Nephron progenitor cell (in vitro differentiated cells): ENCODE results near the gene AGBL4.

Experiments used
- DNase-seq: peaks from one replicate; pipeline ENCODE4 v3.0.0; 2021
- H3K27ac Mint-ChIP-seq: 2 replicates; pipeline ENCODE4 v1.8.0; 2021; ENCODE audit warnings: mild to moderate bottlenecking, moderate library complexity, mixed read lengths
- H3K27me3 Mint-ChIP-seq: 2 replicates; pipeline ENCODE4 v1.8.0; 2021; ENCODE audit warnings: mild to moderate bottlenecking, low read depth, mixed read lengths; ENCODE audit not compliant: poor library complexity
- H3K36me3 Mint-ChIP-seq: 2 replicates; pipeline ENCODE4 v1.8.0; 2021; ENCODE audit warnings: low read depth, mixed read lengths
- H3K4me1 Mint-ChIP-seq: 2 replicates; pipeline ENCODE4 v1.8.0; 2021; ENCODE audit warnings: mixed read lengths
- H3K4me3 Mint-ChIP-seq: 2 replicates; pipeline ENCODE4 v1.8.0; 2021; ENCODE audit warnings: mild to moderate bottlenecking, moderate library complexity, mixed read lengths
- H3K9me3 Mint-ChIP-seq: 2 replicates; pipeline ENCODE4 v1.8.0; 2021; ENCODE audit warnings: mild to moderate bottlenecking, moderate library complexity, mixed read lengths
- TF ChIP-seq, protein P1 (sequence below): fragments of 200-600 bp; sonication (generic); IDR thresholded peaks from 2 replicates; pipeline ENCODE4 v1.5.0; 2021; ENCODE audit warnings: antibody characterized with exemption

AGBL4 gene

GRCh38 chr1:48718116-48718630 lies 1305.6 kb downstream of the AGBL4 start:
- Mint-ChIP-seq H3K27ac (no peak overlapping the region), H3K36me3 (no peaks in the 10 kb centered on the region), H3K27me3 (peaks cover 6% of the 10 kb centered on the region), H3K4me3 (no peak overlapping the region), H3K9me3 (no peaks in the 10 kb centered on the region), H3K4me1 (no peaks in the 10 kb centered on the region)
- TF ChIP-seq, protein P1, sequence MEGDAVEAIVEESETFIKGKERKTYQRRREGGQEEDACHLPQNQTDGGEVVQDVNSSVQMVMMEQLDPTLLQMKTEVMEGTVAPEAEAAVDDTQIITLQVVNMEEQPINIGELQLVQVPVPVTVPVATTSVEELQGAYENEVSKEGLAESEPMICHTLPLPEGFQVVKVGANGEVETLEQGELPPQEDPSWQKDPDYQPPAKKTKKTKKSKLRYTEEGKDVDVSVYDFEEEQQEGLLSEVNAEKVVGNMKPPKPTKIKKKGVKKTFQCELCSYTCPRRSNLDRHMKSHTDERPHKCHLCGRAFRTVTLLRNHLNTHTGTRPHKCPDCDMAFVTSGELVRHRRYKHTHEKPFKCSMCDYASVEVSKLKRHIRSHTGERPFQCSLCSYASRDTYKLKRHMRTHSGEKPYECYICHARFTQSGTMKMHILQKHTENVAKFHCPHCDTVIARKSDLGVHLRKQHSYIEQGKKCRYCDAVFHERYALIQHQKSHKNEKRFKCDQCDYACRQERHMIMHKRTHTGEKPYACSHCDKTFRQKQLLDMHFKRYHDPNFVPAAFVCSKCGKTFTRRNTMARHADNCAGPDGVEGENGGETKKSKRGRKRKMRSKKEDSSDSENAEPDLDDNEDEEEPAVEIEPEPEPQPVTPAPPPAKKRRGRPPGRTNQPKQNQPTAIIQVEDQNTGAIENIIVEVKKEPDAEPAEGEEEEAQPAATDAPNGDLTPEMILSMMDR = no peak
- DNase-seq = no peak

DNA sequence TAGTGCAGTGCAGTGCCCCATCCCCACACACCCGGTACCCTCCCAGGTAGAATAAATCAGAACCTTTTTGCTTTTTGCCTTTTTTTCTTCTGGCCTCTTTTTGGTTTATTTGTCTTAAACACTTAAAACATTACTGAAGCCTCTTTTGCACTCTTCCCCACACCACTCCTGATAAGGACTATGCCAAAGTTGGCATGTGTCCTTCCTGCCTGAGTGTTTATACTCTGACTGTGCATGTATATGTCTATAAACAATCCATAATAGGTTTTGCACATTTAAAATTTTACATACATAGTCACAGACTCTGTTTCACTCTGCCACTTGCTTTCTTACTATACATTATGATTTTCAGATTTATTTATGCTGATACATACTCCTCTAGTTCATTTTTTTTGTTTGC lies 1306.7 kb downstream of the AGBL4 start:
- Mint-ChIP-seq H3K27ac (no peak overlapping the region), H3K9me3 (no peaks in the 10 kb centered on the region), H3K36me3 (no peaks in the 10 kb centered on the region), H3K4me1 (no peaks in the 10 kb centered on the region), H3K27me3 (peaks cover 9% of the 10 kb centered on the region), H3K4me3 (no peak overlapping the region)
- no peak for DNase-seq
- TF ChIP-seq, protein P1 = no peak

GRCh38 chr1:48715921-48716320 lies 1307.8 kb downstream of the AGBL4 start:
- Mint-ChIP-seq H3K36me3 (no peaks in the 10 kb centered on the region), H3K9me3 (no peaks in the 10 kb centered on the region), H3K27me3 (peaks cover 11% of the 10 kb centered on the region), H3K27ac (no peak overlapping the region), H3K4me1 (no peaks in the 10 kb centered on the region), H3K4me3 (no peak overlapping the region)
- DNase-seq = no peak
- TF ChIP-seq, protein P1 = no peak

DNA sequence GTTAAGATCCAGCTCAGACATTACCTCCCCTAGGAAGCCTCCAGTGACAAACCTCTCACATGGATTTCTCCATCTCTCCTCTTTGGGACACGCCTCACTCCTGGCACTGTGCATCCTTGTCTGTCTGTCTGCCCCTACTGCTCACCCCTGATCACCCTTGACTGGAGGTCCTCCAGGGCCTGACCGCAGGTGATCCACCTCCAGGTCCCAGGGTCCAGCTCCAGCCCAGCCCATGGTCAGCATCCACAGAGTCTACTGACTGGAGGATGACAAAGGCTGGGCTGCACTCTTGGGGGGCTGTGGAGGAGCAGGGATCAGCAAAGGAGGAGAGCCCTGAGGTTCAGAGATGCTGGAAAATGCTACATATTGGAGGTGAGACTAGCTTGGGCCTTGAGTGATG lies 1312.8 kb downstream of the AGBL4 start:
- Mint-ChIP-seq H3K4me1 (no peaks in the 10 kb centered on the region), H3K36me3 (no peaks in the 10 kb centered on the region), H3K9me3 (no peaks in the 10 kb centered on the region), H3K27me3 (peaks cover 9% of the 10 kb centered on the region), H3K4me3 (no peak overlapping the region), H3K27ac (no peak overlapping the region)
- no peak for DNase-seq
- TF ChIP-seq, protein P1 = no peak

DNA sequence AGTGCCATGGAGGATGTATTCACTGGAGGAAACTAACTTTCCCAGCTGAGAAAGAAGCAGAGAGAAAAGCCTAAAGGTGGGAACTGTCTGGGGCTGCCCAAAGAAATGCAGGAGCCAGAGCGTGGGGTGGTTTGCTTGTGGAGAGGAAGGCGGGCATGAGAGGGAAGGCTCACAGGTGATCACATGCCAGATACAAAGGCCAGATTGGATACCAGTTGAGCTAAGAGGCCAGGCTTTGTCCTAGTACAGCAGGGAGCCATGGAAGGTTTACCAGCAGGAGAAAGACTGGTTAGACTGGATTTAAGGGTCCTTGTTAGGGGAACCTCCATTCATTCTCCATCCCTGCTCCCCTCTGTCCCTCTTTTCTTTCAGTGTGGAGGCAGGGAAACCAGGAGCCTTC lies 1313.4 kb downstream of the AGBL4 start:
- Mint-ChIP-seq H3K4me3 (no peak overlapping the region), H3K27me3 (peaks cover 13% of the 10 kb centered on the region), H3K36me3 (no peaks in the 10 kb centered on the region), H3K4me1 (no peaks in the 10 kb centered on the region), H3K27ac (no peak overlapping the region), H3K9me3 (no peaks in the 10 kb centered on the region)
- TF ChIP-seq, protein P1 = no peak
- DNase-seq = no peak

DNA sequence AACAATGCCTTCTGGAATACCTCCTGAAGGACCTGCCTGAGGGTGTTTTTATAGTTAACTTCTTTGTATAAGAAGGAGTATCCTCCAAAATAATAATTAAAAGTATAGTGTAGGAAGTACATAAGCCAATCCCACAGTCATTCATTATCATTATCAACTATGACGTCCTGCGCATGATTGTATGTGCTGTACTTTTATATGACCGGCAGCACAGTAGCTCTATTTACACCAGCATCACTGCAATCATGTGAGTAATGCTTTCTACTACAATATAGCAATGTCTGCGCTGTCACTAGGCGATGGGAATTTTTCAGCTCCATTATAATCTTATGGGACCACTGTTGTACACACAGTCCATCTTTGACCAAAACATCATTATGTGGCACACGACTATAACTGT lies 1319.0 kb downstream of the AGBL4 start:
- H3K4me3 Mint-ChIP-seq = no peak overlapping the region
- no peak for DNase-seq
- H3K9me3 Mint-ChIP-seq = no peaks in the 10 kb centered on the region
- peaks cover 25% of the 10 kb centered on the region for H3K27me3 Mint-ChIP-seq
- no peaks in the 10 kb centered on the region for H3K4me1 Mint-ChIP-seq
- no peak overlapping the region for H3K27ac Mint-ChIP-seq
- H3K36me3 Mint-ChIP-seq = no peaks in the 10 kb centered on the region
- TF ChIP-seq, protein P1 = no peak
